Measurements from ENCODE around the gene PDGFRA.
A peak's percentile ranks its signal among the peaks of the same experiment; 100 is the strongest.
"Not testable (repeated sequence)": the region's sequence is repeated elsewhere in the genome, so short reads cannot be mapped to it uniquely, and the experiment has no call there.

The PDGFRA gene

DNA sequence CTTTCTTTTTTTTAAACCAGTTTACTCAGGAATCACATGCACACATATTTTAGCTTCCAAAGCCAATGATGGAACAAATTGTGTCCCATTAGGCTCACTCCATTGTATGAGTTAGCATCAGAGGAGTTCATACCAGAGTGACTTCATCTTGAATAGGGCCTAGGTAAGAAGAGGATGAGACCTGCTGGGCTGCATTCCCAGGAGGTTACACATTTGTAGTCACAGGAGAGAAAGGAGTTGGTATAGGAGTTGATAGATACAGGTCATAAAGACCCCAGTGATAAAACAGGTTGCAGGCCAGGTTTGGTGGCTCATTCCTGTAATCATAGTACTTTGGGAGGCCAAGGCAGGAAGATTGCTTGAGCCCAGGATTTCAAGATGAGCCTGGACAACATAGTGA is 9.3 kb downstream of the PDGFRA start:
- H3K4me3 ChIP-seq (ENCODE audit: control insufficient read depth in 1 of 7, extremely low read depth in 1 of 7, insufficient read depth in 4 of 7, low read depth in 2 of 7, low read length in 6 of 7), result no peak overlapping the region
- CTCF ChIA-PET, result interaction anchor here (0.6 kb wide), 1 partner anchor 313 kb away, joined by 3 read pairs; no protein-coding TSS in a partner anchor
- no peak for DNase-seq
- peaks cover 0 to 11% (median 9%) of the 10 kb centered on the region in 4 experiments for H3K4me1 ChIP-seq (ENCODE audit: control extremely low read depth in 1 of 4, control insufficient read depth in 4 of 4, insufficient read depth in 4 of 4, low read length in 3 of 4)
- peaks cover 0 to 22% (median 5%) of the 10 kb centered on the region in 5 experiments for H3K9me3 ChIP-seq (ENCODE audit: control extremely low read depth in 1 of 5, control insufficient read depth in 4 of 5, insufficient read depth in 2 of 5, low read depth in 1 of 5, low read length in 4 of 5)
- POLR2A ChIA-PET, result no interaction called here
- H3K36me3 ChIP-seq (ENCODE audit: control insufficient read depth in 4 of 4, insufficient read depth in 4 of 4, low read length in 3 of 4), result no peaks in the 10 kb centered on the region
- no peak overlapping the region for H3K27ac ChIP-seq (ENCODE audit: insufficient read depth in 1 of 2, low read depth in 1 of 2, low read length in 2 of 2, poor library complexity in 1 of 2, severe bottlenecking in 2 of 2)
- peaks cover 0 to 6% (median 0%) of the 10 kb centered on the region in 5 experiments for H3K27me3 ChIP-seq (replicated peaks in 2 of 5; ENCODE audit: control insufficient read depth in 4 of 5, insufficient read depth in 5 of 5, low read length in 4 of 5)

DNA sequence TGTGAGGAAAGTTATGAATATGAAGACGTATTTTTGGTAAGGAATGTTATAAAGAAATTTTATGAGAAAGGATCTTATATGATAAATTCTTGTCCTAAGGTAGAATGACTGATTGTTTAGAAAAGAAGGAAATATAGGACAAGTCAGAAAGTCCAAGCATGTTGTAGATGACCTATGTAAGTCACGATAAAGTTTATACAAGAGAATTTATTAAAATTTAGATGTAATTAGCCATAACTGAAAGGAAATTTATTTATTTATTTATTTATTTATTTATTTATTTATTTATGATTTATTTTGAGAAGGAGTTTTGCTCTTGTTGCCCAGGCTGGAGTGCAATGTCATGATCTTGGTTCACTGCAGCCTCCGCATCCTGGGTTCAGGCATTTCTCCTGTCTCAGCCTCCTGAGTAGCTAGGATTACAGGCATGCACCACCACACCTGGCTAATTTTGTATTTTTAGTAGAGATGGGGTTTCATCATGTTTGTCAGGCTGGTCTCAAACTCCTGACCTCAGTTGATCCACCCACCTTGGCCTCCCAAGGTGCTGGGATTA is 12.3 kb downstream of the PDGFRA start:
- peak in 2 of 3 donors; percentile 8 to 11 for DNase-seq
- H3K4me3 ChIP-seq (ENCODE audit: control insufficient read depth in 1 of 7, extremely low read depth in 1 of 7, insufficient read depth in 4 of 7, low read depth in 2 of 7, low read length in 6 of 7); H3K4me1 ChIP-seq (ENCODE audit: control extremely low read depth in 1 of 4, control insufficient read depth in 4 of 4, insufficient read depth in 4 of 4, low read length in 3 of 4); H3K36me3 ChIP-seq (ENCODE audit: control insufficient read depth in 4 of 4, insufficient read depth in 4 of 4, low read length in 3 of 4); POLR2A ChIA-PET; H3K27me3 ChIP-seq (replicated peaks in 2 of 5; ENCODE audit: control insufficient read depth in 4 of 5, insufficient read depth in 5 of 5, low read length in 4 of 5); CTCF ChIA-PET; H3K27ac ChIP-seq (ENCODE audit: insufficient read depth in 1 of 2, low read depth in 1 of 2, low read length in 2 of 2, poor library complexity in 1 of 2, severe bottlenecking in 2 of 2): not testable (repeated sequence)
- H3K9me3 ChIP-seq (ENCODE audit: control extremely low read depth in 1 of 5, control insufficient read depth in 4 of 5, insufficient read depth in 2 of 5, low read depth in 1 of 5, low read length in 4 of 5), result peaks cover 0 to 25% (median 6%) of the 10 kb centered on the region in 5 experiments
- 100% methylated on average over 1 of the region's 3 CpGs for WGBS (ENCODE audit: insufficient coverage)

DNA sequence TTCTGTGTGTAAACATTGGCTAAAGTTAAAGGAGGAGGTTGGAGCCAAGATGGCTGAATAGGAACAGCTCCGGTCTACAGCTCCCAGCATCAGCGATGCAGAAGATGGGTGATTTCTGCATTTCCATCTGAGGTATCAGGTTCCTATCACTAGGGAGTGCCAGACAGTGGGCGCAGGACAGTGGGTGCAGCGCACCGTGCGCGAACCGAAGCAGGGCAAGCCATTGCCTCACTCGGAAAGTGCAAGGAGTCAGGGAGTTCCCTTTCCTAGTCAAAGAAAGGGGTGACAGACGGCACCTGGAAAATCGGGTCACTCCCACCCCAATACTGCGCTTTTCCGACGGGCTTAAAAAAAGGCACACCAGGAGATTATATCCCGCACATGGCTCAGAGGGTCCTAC is 14.4 kb downstream of the PDGFRA start:
- H3K27me3 ChIP-seq (replicated peaks in 2 of 5; ENCODE audit: control insufficient read depth in 4 of 5, insufficient read depth in 5 of 5, low read length in 4 of 5); H3K4me1 ChIP-seq (ENCODE audit: control extremely low read depth in 1 of 4, control insufficient read depth in 4 of 4, insufficient read depth in 4 of 4, low read length in 3 of 4); DNase-seq; H3K27ac ChIP-seq (ENCODE audit: insufficient read depth in 1 of 2, low read depth in 1 of 2, low read length in 2 of 2, poor library complexity in 1 of 2, severe bottlenecking in 2 of 2); POLR2A ChIA-PET; H3K4me3 ChIP-seq (ENCODE audit: control insufficient read depth in 1 of 7, extremely low read depth in 1 of 7, insufficient read depth in 4 of 7, low read depth in 2 of 7, low read length in 6 of 7); H3K36me3 ChIP-seq (ENCODE audit: control insufficient read depth in 4 of 4, insufficient read depth in 4 of 4, low read length in 3 of 4): not testable (repeated sequence)
- H3K9me3 ChIP-seq (ENCODE audit: control extremely low read depth in 1 of 5, control insufficient read depth in 4 of 5, insufficient read depth in 2 of 5, low read depth in 1 of 5, low read length in 4 of 5), result peaks cover 0 to 25% (median 6%) of the 10 kb centered on the region in 5 experiments
- WGBS (ENCODE audit: insufficient coverage), result 99% methylated on average over 7 of the region's 15 CpGs
- CTCF ChIA-PET, result interaction anchor here (0.7 kb wide), 1 partner anchor 9 kb away, joined by 3 read pairs; no protein-coding TSS in a partner anchor

DNA sequence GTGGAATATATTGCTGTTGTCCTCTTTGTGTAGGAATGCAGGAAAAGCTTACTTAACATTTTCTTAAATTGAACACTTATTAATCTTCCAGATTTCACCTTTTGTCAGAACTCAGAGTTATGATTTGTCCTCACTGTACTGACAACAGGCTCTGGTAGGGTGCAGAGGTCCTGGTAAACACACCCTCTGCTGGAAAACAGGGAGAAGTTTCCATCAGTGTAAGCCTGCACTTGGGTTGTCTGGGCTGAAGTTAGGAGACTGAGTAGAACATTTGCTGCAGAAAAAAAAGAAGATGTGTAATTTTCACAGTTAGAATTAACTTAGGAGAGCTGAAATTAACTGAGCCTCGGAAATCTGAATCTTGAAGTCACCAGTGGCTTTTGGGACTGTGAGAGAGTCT is 23.2 kb downstream of the PDGFRA start:
- H3K4me3 ChIP-seq (ENCODE audit: control insufficient read depth in 1 of 7, extremely low read depth in 1 of 7, insufficient read depth in 4 of 7, low read depth in 2 of 7, low read length in 6 of 7); POLR2A ChIA-PET; H3K36me3 ChIP-seq (ENCODE audit: control insufficient read depth in 4 of 4, insufficient read depth in 4 of 4, low read length in 3 of 4); H3K9me3 ChIP-seq (ENCODE audit: control extremely low read depth in 1 of 5, control insufficient read depth in 4 of 5, insufficient read depth in 2 of 5, low read depth in 1 of 5, low read length in 4 of 5); DNase-seq; CTCF ChIA-PET; H3K27ac ChIP-seq (ENCODE audit: insufficient read depth in 1 of 2, low read depth in 1 of 2, low read length in 2 of 2, poor library complexity in 1 of 2, severe bottlenecking in 2 of 2); H3K4me1 ChIP-seq (ENCODE audit: control extremely low read depth in 1 of 4, control insufficient read depth in 4 of 4, insufficient read depth in 4 of 4, low read length in 3 of 4); H3K27me3 ChIP-seq (replicated peaks in 2 of 5; ENCODE audit: control insufficient read depth in 4 of 5, insufficient read depth in 5 of 5, low read length in 4 of 5): not testable (repeated sequence)
- 86% methylated on average over 1 of the region's 1 CpG for WGBS (ENCODE audit: insufficient coverage)

DNA sequence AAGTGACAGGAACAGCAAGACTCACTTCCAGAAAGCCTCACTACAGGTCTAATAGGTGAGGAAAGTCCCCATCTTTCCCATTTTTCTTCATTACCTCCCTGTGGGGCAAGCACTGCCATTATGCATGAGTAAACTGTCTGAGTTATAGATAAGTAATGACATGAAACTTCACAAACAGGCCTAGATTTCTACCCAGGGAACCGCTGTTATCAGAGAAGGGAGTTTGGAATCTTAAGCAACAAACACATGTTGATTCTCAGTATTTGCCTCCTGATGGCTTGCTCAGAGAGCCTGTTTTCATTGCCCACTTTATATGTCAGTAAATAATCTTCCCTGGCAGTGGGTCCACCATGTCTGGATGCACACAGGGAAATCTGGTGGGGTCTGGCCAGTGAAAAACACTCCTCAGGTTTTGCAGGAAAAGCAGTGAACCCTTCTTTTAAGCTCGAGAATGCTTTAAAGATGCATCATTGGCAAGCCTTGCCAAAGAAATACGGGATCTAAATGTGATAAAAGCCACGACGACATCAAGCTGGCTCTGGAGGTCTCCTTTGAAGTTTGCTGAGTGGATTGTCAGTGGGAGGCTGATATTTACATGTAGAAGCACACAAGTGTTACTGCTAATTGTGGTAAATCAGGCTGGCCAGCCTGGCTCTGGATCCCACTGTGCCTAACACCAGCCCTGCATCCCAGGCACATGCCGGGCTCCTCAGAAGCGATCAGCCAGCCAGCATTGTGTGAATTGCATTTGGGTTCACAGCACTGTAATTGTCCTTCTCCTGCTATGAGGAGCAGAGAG is 25.2 kb downstream of the PDGFRA start:
- POLR2A ChIA-PET, result no interaction called here
- H3K36me3 ChIP-seq (ENCODE audit: control insufficient read depth in 4 of 4, insufficient read depth in 4 of 4, low read length in 3 of 4), result no peaks in the 10 kb centered on the region
- CTCF ChIA-PET, result no interaction called here
- H3K4me3 ChIP-seq (ENCODE audit: control insufficient read depth in 1 of 7, extremely low read depth in 1 of 7, insufficient read depth in 4 of 7, low read depth in 2 of 7, low read length in 6 of 7), result no peak overlapping the region
- no peak for DNase-seq
- no peak overlapping the region for H3K27ac ChIP-seq (ENCODE audit: insufficient read depth in 1 of 2, low read depth in 1 of 2, low read length in 2 of 2, poor library complexity in 1 of 2, severe bottlenecking in 2 of 2)
- H3K27me3 ChIP-seq (replicated peaks in 2 of 5; ENCODE audit: control insufficient read depth in 4 of 5, insufficient read depth in 5 of 5, low read length in 4 of 5), result no peaks in the 10 kb centered on the region
- peaks cover 0 to 5% (median 0%) of the 10 kb centered on the region in 5 experiments for H3K9me3 ChIP-seq (ENCODE audit: control extremely low read depth in 1 of 5, control insufficient read depth in 4 of 5, insufficient read depth in 2 of 5, low read depth in 1 of 5, low read length in 4 of 5)
- H3K4me1 ChIP-seq (ENCODE audit: control extremely low read depth in 1 of 4, control insufficient read depth in 4 of 4, insufficient read depth in 4 of 4, low read length in 3 of 4), result no peaks in the 10 kb centered on the region
- WGBS (ENCODE audit: insufficient coverage), result 99% methylated on average over 6 of the region's 7 CpGs

DNA sequence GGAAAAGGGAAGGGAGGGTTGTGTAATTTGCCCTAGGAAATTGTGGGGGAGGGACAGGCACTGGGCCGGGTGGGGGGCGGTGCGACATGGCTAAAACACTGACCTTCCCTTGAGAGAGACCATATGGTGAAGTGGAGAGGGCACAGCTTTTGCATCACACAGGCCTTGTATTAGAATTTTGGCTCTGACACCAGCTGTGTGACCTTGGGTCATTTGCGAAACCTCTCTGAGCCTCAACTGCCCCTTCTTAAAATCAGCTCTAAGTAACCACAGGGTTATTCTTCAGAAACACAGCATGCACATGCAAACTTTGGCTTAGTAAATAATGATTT is 25.8 kb downstream of the PDGFRA start:
- DNase-seq, result no peak
- peaks cover 0 to 4% (median 0%) of the 10 kb centered on the region in 5 experiments for H3K9me3 ChIP-seq (ENCODE audit: control extremely low read depth in 1 of 5, control insufficient read depth in 4 of 5, insufficient read depth in 2 of 5, low read depth in 1 of 5, low read length in 4 of 5)
- H3K27me3 ChIP-seq (replicated peaks in 2 of 5; ENCODE audit: control insufficient read depth in 4 of 5, insufficient read depth in 5 of 5, low read length in 4 of 5), result no peaks in the 10 kb centered on the region
- no peaks in the 10 kb centered on the region for H3K36me3 ChIP-seq (ENCODE audit: control insufficient read depth in 4 of 4, insufficient read depth in 4 of 4, low read length in 3 of 4)
- H3K27ac ChIP-seq (ENCODE audit: insufficient read depth in 1 of 2, low read depth in 1 of 2, low read length in 2 of 2, poor library complexity in 1 of 2, severe bottlenecking in 2 of 2), result no peak overlapping the region
- CTCF ChIA-PET, result no interaction called here
- H3K4me1 ChIP-seq (ENCODE audit: control extremely low read depth in 1 of 4, control insufficient read depth in 4 of 4, insufficient read depth in 4 of 4, low read length in 3 of 4), result no peaks in the 10 kb centered on the region
- WGBS (ENCODE audit: insufficient coverage), result 98% methylated on average over 4 of the region's 4 CpGs
- POLR2A ChIA-PET, result no interaction called here
- no peak overlapping the region for H3K4me3 ChIP-seq (ENCODE audit: control insufficient read depth in 1 of 7, extremely low read depth in 1 of 7, insufficient read depth in 4 of 7, low read depth in 2 of 7, low read length in 6 of 7)

DNA sequence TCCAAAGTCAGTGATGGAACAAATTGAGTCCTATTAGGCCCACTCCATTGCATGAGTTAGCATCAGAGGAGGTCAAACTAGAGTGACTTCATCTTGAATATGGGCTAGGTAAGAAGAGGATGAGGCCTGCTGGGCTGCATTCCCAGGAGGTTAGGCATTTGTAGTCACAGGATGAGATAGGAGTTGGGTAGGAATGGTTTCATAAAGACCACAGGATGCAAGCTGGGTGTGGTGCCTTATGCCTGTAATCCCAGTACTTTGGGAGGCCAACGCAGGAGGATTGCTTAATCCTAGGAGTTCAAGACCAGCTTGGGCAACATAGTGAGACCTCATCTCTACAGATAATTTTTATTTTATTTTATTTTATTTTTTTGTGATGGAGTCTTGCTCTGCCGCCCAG is 26.8 kb downstream of the PDGFRA start:
- H3K9me3 ChIP-seq (ENCODE audit: control extremely low read depth in 1 of 5, control insufficient read depth in 4 of 5, insufficient read depth in 2 of 5, low read depth in 1 of 5, low read length in 4 of 5), result peaks cover 0 to 2% (median 0%) of the 10 kb centered on the region in 5 experiments
- ChIA-PET CTCF (no interaction called here), POLR2A (no interaction called here)
- no peak overlapping the region for H3K27ac ChIP-seq (ENCODE audit: insufficient read depth in 1 of 2, low read depth in 1 of 2, low read length in 2 of 2, poor library complexity in 1 of 2, severe bottlenecking in 2 of 2)
- no peak overlapping the region for H3K4me3 ChIP-seq (ENCODE audit: control insufficient read depth in 1 of 7, extremely low read depth in 1 of 7, insufficient read depth in 4 of 7, low read depth in 2 of 7, low read length in 6 of 7)
- no peak for DNase-seq
- no peaks in the 10 kb centered on the region for H3K27me3 ChIP-seq (replicated peaks in 2 of 5; ENCODE audit: control insufficient read depth in 4 of 5, insufficient read depth in 5 of 5, low read length in 4 of 5)
- no CpG with 5 or more reads among the region's 2 CpGs for WGBS (ENCODE audit: insufficient coverage)
- no peaks in the 10 kb centered on the region for H3K4me1 ChIP-seq (ENCODE audit: control extremely low read depth in 1 of 4, control insufficient read depth in 4 of 4, insufficient read depth in 4 of 4, low read length in 3 of 4)
- H3K36me3 ChIP-seq (ENCODE audit: control insufficient read depth in 4 of 4, insufficient read depth in 4 of 4, low read length in 3 of 4), result no peaks in the 10 kb centered on the region

All from common myeloid progenitor, CD34-positive (primary cell).